HG02938 (cell line): ENCODE results near the gene FTCD.
"Not testable (repeated sequence)": the region's sequence is repeated elsewhere in the genome, so short reads cannot be mapped to it uniquely, and the experiment has no call there.

Experiments used
- ATAC-seq: cut with Tn5 transposase; IDR thresholded peaks from one replicate; pipeline ENCODE4 v1.9.1; 2021; ENCODE audit warnings: mild to moderate bottlenecking, moderate library complexity; ENCODE audit not compliant: unreplicated experiment

FTCD gene

DNA sequence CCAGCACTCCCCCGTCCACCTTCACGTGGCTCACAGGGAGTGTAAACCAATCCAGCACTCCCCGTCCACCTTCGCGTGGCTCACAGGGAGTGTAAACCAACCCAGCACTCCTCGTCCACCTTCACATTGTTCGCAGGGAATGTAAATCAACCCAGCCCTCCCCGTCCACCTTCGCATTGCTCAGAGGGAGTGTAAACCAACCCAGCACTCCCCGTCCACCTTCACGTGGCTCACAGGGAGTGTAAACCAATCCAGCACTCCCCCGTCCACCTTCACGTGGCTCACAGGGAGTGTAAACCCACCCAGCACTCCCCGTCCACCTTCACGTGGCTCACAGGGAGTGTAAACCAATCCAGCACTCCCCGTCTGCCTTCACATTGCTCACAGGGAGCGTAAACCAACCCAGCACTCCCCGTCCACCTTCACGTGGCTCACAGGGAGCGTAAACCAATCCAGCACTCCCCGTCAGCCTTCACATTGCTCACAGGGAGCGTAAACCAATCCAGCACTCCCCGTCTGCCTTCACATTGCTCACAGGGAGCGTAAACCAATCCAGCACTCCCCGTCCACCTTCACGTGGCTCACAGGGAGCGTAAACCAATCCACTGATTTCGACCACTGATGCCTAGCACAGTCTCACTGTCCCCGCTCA lies 14.9 kb downstream of the FTCD start:
- not testable (repeated sequence) for ATAC-seq

DNA sequence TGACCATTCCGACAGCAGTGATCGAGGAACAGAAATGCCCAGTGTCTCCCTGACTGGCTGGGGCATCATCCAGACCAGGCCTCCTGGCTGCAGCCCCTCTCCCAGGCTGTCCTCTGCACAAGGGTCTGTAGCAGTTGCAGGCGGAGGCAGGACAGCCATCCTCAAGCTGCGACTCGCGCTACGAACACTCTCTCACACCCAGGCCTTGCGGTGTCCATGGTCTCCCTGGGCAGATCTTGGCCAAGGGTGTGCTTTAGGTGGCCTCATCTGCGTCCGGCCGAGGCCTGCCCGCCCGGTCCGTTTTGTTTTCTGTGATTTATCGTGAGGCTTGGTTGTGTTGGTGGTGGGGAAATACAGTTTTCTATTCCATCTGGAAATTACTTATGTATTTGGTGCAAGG lies 15.7 kb downstream of the FTCD start:
- ATAC-seq: no peak

DNA sequence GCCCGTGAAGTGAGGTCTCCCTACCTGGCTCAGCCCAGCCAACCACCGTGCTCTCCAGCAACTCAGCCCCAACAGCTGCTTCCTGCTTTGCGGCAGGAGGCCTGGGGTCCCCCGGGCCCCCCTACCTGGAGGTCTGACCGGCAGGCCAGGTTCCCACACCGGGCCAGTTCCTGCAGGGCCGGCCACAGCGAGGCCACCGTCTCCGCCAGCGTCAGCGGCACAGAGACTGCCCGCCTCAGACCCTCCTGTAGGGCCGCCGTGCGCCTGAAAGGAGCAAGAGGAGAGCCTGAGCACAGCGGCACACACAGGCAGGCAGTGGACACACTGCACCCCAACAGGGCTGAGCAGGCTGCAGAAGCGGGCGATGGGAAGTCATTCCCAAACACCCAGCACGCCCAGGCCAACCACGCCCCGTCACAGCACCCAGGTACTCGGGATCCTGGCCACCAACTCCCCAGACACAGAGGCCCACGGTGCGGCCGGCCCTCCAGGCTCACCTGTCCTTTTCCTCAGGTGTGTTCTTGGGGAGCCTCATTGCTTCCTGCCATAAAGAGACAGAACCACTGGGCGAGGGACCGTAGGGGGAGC lies 16.9 kb downstream of the FTCD start:
- no peak for ATAC-seq

DNA sequence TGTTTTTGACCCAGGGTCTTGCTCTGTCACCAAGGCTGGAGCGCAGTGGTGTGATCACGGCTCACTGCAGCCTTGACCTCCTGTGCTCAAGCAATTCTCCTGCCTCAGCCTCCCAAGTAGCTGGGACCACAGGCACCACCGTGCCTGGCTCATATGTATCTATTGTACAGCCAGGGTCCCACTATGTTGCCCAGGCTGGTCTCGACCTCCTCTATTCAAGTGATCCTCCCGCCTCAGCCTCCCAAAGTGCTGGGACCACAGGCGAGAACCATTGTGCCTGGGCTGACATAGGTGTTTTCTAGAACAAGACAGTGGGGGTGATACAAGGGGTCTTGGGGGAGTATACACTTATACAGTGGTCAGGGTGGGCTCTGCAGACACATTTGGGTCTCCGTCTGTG lies 17.5 kb downstream of the FTCD start:
- ATAC-seq: no peak

DNA sequence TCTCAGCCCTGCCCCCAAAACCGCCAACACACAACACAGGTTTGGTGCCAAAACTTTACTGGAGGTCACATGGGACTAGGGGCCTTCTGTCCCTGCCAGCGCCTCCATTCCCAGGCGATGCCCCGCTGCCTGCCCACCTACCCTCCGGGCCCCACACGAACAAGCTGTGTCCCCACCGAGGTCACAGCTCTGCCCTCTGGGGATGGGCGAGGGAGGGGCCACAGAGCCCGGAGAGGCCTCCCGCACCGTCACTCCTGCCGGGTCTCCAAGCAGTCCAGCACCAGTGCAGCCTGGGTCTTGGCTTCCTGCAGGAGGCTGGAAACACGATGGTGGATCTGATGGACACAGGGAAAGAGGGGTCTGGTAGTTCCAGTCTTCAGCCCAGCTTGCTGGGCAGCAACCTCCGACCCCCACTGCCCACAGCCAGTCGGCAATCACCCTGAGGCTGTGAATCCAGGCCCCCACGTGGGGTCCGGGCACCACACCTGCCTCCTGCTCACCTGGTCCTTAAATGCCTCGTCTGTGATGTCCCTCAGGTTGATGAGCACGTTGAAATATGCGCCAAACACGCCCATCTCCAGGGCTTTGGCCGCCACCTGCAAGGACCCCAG lies 18.5 kb downstream of the FTCD start:
- no peak for ATAC-seq

DNA sequence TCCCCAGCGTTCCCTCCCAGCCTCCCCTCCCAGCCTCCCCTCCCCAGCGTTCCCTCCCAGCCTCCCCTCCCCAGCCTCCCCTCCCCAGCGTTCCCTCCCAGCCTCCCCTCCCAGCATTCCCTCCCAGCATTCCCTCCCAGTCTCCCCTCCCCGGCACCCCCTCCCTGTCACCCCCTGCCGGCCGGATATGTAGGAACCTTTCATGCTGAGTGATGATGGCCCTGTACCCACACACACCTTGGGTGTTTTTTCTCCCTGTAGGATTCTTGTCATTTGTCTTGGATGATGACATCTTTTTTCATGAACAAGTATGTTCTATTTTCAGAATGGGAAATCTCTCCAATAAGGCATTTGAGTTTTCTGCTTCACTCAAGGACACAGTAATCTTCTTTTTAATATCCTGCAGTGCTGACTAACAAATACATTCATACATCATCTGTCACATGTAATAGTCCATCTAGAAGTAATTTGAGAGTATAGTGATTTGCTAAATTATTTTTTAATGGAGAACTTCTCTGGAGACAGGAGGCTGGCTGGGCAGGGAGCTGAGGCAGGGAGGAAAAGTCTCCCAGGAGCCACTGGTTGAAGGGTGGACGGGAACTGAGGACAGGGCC lies 19.5 kb downstream of the FTCD start:
- no peak for ATAC-seq

DNA sequence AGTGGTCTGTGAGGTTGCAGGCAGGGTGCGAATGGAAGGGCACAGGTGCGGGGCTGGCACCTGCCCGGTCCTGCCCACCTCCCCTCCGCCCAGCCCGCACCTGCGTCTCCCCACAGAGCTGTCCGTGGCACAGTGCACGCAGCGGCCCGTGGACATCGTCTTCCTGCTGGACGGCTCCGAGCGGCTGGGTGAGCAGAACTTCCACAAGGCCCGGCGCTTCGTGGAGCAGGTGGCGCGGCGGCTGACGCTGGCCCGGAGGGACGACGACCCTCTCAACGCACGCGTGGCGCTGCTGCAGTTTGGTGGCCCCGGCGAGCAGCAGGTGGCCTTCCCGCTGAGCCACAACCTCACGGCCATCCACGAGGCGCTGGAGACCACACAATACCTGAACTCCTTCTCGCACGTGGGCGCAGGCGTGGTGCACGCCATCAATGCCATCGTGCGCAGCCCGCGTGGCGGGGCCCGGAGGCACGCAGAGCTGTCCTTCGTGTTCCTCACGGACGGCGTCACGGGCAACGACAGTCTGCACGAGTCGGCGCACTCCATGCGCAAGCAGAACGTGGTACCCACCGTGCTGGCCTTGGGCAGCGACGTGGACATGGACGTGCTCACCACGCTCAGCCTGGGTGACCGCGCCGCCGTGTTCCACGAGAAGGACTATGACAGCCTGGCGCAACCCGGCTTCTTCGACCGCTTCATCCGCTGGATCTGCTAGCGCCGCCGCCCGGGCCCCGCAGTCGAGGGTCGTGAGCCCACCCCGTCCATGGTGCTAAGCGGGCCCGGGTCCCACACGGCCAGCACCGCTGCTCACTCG lies 23.3 kb downstream of the FTCD start:
- no peak for ATAC-seq

DNA sequence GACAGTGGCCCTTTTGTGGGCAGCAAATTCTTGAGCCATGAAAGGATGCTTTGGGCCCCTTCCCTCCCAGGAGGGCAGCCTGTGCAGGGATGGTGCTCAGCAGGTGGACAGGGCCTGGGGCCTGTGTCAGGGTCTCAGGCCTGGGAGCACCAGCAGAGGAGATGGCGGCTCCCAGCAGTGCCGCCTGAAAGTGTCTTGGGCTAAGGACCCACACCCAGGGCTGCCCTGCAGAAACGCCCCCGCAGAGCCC lies 23.9 kb downstream of the FTCD start:
- ATAC-seq: no peak

DNA sequence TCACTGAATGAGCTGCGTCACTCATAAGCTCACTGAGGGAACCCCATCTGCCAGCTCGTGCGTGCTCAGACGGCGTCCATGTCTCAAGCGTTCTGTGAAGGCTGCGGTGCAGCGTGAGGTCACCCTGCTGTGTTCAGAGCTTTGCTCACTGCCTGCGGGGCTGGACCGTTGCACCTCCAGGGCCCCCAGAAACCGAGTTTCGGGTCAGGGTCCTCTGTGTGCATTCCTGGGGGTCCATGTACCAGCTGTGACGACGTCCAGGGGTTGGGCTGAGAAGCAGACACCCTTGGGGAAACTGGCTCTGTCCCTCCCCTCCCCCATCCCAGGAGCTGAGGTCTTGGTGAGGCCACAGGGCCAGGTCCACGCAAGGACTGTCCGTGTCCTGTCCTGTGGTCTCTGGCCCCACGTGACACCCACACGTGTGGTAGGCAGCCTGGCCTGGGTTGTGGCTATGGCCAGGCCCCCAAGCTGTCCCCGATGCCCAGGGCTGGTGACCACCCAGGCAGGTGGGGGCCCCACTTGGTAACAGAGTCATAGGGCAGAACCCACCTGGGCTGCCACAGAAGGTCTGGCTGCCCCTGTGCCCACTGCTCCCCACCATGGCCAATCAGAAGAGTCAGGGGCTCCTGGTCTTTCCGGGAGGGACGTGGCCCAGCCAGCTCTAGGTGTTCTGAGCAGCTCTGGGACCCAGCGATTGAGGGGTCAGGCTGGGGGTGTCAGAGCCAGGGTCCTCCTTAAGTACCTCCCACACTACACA lies 24.4 kb downstream of the FTCD start:
- no peak for ATAC-seq

DNA sequence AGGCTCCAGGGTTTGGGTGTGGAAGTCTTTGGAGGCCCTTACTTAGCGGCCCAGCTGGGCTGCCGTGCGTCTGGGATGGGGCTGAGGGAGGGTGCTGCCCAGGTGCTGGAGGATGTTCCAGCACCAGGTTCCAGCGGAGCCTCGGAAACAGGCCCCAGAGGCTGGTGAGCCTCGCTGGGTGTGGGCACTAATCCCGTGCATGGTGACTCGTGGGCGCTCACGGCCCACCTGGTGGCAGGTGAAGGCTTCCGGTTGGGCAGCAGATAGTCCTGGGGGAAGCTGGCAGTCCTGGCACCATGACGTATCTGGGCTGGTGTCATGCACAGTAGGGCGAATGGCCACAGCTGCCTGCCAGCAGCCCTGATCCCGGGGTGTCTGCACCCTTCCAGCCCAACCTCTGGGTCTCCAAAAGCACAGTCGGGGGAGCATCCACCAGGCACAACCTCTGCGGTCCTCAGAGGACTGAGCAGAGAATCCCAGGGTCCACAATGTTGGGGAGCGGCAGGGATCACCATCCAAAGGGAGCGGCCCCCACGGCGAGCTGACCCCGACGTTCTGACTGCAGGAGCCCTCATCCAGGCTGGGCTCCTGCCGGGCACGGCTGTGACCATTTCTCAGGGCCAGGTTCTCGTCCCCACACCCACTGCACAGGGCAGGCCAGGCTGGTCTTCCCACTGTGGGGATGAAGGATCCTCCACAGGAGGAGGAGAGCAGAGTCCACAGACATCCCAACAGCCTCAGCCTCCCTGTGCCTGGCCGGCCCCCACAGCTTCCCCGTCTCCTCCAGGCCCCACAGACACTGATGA lies 25.3 kb downstream of the FTCD start:
- ATAC-seq: no peak

DNA sequence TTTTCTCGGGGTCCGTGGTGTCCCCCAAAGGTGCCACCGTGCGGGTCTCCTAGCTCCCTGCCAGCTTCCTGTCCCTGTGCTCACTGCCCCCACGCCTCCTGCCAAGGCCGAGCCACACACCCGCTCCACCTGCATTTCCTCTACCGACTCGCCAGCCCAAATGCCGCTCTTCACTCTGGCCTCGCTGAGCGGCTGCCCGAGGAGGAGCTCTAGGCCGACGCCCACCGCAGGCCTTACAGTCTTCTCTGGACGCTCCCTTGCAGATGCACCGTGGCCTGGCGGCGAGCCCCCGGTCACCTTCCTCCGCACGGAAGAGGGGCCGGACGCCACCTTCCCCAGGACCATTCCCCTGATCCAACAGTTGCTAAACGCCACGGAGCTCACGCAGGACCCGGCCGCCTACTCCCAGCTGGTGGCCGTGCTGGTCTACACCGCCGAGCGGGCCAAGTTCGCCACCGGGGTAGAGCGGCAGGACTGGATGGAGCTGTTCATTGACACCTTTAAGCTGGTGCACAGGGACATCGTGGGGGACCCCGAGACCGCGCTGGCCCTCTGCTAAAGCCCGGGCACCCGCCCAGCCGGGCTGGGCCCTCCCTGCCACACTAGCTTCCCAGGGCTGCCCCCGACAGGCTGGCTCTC lies 26.3 kb downstream of the FTCD start:
- ATAC-seq: no peak

DNA sequence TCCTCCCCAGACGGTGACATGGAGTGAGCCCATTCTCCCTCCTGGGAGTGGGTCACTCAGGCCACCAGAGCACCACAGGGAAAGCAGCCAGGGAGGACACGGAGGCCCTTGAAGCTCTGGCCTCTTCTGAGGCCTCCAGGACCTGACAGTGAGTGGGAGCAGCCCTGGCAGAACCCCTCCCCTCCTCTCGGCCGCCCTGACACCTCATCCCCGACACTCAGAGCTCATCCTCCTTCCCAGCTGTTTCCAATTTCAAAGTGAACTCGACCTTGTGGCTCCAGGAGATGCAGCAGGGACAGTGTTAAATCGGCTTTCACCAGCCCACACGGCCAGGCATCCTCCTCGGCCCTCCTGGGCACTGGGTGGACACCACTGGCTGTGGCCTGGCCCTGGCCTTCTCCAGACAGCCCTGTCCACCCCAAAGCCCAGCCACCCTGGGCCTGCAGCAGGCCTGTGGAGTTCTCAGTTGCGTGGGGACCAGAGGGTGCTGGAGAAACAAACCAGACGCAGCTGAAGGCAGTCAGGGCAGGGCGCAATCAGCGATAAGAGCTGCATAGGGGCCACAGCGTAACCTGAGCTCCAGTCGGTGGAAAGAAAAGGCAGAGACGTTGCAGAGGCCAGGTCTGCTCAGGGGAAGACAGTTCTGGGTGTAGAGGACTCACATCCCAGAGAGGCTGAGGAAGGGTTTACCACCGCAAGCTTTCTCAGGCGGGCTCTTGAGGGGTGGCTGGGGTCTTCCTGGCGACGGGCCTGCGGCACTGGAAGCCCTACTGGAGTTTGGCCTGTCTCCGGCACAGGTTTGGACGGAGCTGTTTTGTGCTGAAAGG lies 27.1 kb downstream of the FTCD start:
- ATAC-seq: no peak

DNA sequence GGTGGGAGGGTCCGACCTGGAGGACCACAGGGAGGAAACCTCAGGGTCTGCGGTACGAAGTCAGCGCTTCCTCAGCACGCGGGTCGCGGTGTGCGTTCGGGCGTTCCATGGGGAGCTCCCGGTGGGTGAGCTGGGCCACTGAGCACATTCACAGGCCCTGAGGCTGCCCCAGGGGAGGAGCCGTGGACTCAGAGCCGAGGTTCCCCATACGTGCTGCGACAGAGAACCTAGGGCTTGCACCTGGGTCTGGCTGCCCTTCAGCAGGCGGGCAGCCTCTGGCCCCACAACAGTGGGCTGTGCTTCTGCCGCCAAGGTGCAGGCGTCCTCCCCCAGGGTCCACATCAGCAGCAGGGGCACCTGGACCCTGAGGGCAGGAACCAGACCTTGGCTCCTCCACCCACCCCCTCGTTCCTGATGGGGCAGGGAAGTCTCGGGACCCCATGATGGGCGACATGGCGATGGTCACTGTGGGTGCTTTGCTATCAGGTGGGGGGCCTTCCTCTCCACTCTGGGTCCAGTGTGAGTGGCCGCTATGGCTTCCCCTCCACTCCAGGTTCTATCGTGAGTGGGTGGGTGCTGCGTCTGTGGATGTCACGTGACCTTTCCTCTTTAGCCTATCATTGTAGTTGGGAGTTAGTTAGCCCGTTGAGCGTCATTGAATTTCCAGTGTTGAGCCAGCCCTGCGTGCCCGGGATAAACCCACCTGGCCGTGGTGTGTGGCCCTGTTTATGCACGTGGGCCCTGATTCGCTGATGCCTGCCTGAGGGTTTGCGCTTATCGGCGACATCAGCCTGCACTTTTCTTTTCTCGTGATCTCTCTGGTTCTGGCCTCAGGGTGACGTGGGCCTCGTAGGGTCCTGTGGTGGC lies 27.9 kb downstream of the FTCD start:
- no peak for ATAC-seq

DNA sequence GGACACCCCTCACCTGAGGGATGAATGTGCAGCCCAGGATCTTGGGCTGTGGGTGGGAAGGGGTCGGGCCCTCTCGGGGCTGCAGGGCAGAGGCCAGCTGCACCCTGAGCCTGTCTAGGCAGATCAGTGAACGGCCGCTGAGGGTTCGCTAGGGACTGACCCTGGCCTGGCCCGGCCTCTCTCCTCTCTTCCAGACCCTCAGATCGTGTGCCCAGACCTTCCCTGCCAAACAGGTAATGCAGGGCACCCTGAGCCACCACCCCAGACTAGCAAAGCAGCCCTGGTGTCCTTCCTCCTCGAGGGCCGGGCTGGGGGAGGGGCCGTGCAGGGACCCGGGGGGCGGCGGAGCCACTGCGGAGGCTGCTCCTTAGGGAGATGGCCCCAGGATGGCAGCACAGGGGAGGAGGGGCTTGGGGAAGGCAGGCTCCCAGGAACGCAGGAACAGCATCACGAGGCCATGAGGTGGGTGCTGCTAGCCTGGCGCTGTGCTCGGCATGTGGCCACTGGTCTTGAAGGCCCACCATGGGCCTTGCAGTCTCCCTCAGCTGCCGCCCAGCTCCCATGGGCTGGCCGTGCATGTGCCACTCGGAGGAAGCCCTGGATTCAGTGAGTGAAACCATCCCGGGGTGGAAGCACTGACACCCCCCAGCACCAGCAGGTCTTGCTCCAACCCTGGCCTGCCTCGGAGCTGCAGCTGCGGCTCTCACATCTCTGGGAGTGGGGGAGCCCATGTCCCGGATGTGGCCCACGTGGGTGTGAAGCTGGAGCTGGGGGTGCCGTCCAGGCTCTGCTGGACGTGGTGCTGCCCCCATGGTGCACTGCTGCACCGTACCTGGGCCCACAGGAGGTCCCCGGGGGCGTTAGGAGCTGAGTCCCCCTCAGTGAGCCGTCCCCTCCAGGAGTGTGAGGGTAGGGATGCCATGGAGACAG lies 28.8 kb downstream of the FTCD start:
- no peak for ATAC-seq

DNA sequence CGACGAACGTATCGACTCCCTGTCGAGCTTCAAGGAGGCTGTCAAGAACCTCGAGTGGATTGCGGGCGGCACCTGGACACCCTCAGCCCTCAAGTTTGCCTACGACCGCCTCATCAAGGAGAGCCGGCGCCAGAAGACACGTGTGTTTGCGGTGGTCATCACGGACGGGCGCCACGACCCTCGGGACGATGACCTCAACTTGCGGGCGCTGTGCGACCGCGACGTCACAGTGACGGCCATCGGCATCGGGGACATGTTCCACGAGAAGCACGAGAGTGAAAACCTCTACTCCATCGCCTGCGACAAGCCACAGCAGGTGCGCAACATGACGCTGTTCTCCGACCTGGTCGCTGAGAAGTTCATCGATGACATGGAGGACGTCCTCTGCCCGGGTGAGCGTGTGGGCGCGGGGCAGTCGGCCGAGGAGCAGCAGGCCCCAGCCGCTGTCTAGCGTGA lies 29.5 kb downstream of the FTCD start:
- ATAC-seq: no peak

DNA sequence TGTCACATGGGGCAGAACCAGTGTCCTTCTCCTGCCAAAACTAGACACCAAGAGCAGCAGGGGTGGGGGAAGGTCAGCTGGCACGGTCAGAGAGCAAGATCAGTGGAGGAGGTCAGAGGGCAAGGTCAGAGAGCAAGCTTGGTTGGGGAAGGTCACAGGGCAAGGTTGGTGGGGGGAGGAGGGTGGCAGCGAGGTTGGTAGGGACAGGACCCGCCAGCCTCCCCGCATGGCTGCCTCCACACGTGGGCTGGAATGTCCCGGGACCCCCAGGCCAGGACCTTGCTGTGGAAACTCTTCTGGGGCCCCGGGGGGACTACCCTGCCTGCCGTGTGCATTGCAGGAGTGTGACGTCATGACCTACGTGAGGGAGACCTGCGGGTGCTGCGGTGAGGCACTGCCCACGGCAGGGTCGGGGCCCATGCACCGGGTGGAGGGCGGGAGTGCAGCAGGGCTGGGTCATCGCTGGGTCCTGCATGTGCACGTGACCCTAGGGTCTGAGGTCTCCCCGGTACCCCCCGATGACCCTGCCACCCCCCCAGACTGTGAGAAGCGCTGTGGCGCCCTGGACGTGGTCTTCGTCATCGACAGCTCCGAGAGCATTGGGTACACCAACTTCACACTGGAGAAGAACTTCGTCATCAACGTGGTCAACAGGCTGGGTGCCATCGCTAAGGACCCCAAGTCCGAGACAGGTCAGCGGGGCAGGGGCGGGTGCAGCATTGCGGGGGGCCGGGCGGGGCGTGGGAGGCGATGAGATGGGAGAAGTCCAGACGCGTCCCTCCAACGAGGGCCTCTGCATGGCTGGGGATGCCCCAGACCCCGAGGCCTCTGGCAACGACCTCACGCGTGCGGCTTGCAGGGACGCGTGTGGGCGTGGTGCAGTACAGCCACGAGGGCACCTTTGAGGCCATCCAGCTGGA lies 30.2 kb downstream of the FTCD start:
- no peak for ATAC-seq
